C4-2B (cell line): ENCODE measurements around the gene ACSF3.

ENCODE experiments used
- H3K27ac ChIP-seq: fragments of 450-650 bp; 2 replicates; pipeline ENCODE4 v1.5.1; 2017
- CTCF ChIP-seq: fragments of 450-650 bp; conservative IDR thresholded peaks from 2 replicates; pipeline ENCODE4 v1.5.1; 2017; ENCODE audit warnings: mild to moderate bottlenecking
- ZFX ChIP-seq: fragments of 450-650 bp; IDR thresholded peaks from 2 replicates; pipeline ENCODE4 v1.6.1; 2017

ACSF3 gene

GRCh38 chr16:89130448-89130847 lies 36.8 kb downstream of the ACSF3 start:
- no peak overlapping the region for H3K27ac ChIP-seq
- TF ChIP-seq CTCF (no peak), ZFX (no peak)

GRCh38 chr16:89131783-89132182 lies 38.1 kb downstream of the ACSF3 start:
- TF ChIP-seq CTCF = no peak
- no peak for TF ChIP-seq ZFX
- H3K27ac ChIP-seq = no peak overlapping the region

GRCh38 chr16:89132194-89133005 lies 38.7 kb downstream of the ACSF3 start:
- TF ChIP-seq CTCF (no peak), ZFX (no peak)
- H3K27ac ChIP-seq = no peak overlapping the region

- no peak overlapping the region for H3K27ac ChIP-seq
- TF ChIP-seq CTCF (no peak), ZFX (no peak)
Measured at GRCh38 chr16:89133457-89134127, 39.9 kb downstream of the ACSF3 start.

- H3K27ac ChIP-seq = no peak overlapping the region
Measured at GRCh38 chr16:89134269-89134668, 40.6 kb downstream of the ACSF3 start.

GRCh38 chr16:89135166-89135565 lies 41.5 kb downstream of the ACSF3 start:
- no peak for TF ChIP-seq CTCF
- no peak for TF ChIP-seq ZFX
- H3K27ac ChIP-seq = no peak overlapping the region

More at GRCh38 chr16:89134269-89134668, 40.6 kb downstream of the ACSF3 start:
- TF ChIP-seq CTCF (no peak), ZFX (no peak)
